Liver (tissue), 9 donors: ENCODE data around the gene UCK2. TPM values are rescaled to one million over a fixed set of nuclear protein-coding genes. Genes with fewer than 3 reads are reported as not detected.

ENCODE experiments used
- DNase-seq: peaks from one replicate; pipeline ENCODE4 v3.0.0-alpha.2; 2017; ENCODE audit warnings: low spot score
- H3K27ac ChIP-seq, 2 donors: one replicate each; pipeline ENCODE4 v1.7.0; 2013; ENCODE audit warnings: inconsistent platforms in 2 of 2, low read length in 2 of 2, control low read depth in 1 of 2, low read depth in 1 of 2, mild to moderate bottlenecking in 1 of 2
- H3K27me3 ChIP-seq, 4 donors: one replicate each; pipeline versions ENCODE4 v1.6.1 to v1.7.0; 2013; ENCODE audit warnings: low read length in 3 of 4, inconsistent platforms in 1 of 4, mild to moderate bottlenecking in 1 of 4, moderate library complexity in 1 of 4; ENCODE audit not compliant: control insufficient read depth in 4 of 4, insufficient read depth in 4 of 4
- H3K36me3 ChIP-seq, 4 donors: one replicate each; pipeline versions ENCODE4 v1.6.1 to v1.7.0; 2013; ENCODE audit warnings: low read length in 3 of 4, mild to moderate bottlenecking in 3 of 4, low read depth in 1 of 4, moderate library complexity in 1 of 4; ENCODE audit not compliant: control insufficient read depth in 4 of 4, insufficient read depth in 3 of 4
- H3K4me1 ChIP-seq, 4 donors: one replicate each; pipeline versions ENCODE4 v1.6.1 to v1.7.0; 2013; ENCODE audit warnings: low read length in 3 of 4, mild to moderate bottlenecking in 3 of 4, moderate library complexity in 1 of 4; ENCODE audit not compliant: control insufficient read depth in 4 of 4, insufficient read depth in 4 of 4
- H3K4me3 ChIP-seq, 3 donors: one replicate each; pipeline versions ENCODE4 v1.6.1 to v1.7.0; 2013; ENCODE audit warnings: low read length in 3 of 3, control low read depth in 1 of 3, low read depth in 1 of 3, mild to moderate bottlenecking in 1 of 3
- H3K9ac ChIP-seq, 2 donors: one replicate each; pipeline ENCODE4 v1.7.0; 2013; ENCODE audit warnings: low read length in 2 of 2, mild to moderate bottlenecking in 2 of 2, moderate library complexity in 2 of 2, control low read depth in 1 of 2, low read depth in 1 of 2
- H3K9me3 ChIP-seq, 4 donors: one replicate each; pipeline versions ENCODE4 v1.6.1 to v1.7.0; 2013; ENCODE audit warnings: low read length in 3 of 4; ENCODE audit not compliant: control insufficient read depth in 4 of 4
- EGR1 ChIP-seq, 2 donors: IDR thresholded peaks; 2 replicates each; pipeline ENCODE4 v1.6.1; 2016 to 2018; ENCODE audit warnings: antibody characterized with exemption in 2 of 2, low read depth in 2 of 2
- FOXA1 ChIP-seq: IDR thresholded peaks from 2 replicates; pipeline ENCODE4 v1.6.1; 2016; ENCODE audit warnings: antibody characterized with exemption
- FOXA2 ChIP-seq: IDR thresholded peaks from 2 replicates; pipeline ENCODE4 v1.6.1; 2016; ENCODE audit warnings: antibody characterized with exemption
- GABPA ChIP-seq, 2 donors: IDR thresholded peaks in 1 of 2; conservative IDR thresholded peaks in 1 of 2; 2 replicates each; pipeline ENCODE4 v1.6.1; 2016; ENCODE audit warnings: antibody characterized with exemption in 2 of 2, mild to moderate bottlenecking in 1 of 2, moderate library complexity in 1 of 2
- HNF4A ChIP-seq, 2 donors: conservative IDR thresholded peaks; 2 replicates each; pipeline ENCODE4 v1.6.1; 2016; ENCODE audit warnings: antibody characterized with exemption in 2 of 2, mild to moderate bottlenecking in 2 of 2
- HNF4G ChIP-seq: IDR thresholded peaks from 2 replicates; pipeline ENCODE4 v1.6.1; 2016; ENCODE audit warnings: antibody characterized with exemption
- JUND ChIP-seq, 2 donors: IDR thresholded peaks; 2 replicates each; pipeline ENCODE4 v1.6.1; 2016; ENCODE audit warnings: antibody characterized with exemption in 2 of 2
- NR2F2 ChIP-seq: IDR thresholded peaks from 2 replicates; pipeline ENCODE4 v1.6.1; 2016; ENCODE audit warnings: antibody characterized with exemption
- RAD21 ChIP-seq, 2 donors: IDR thresholded peaks; 2 replicates each; pipeline ENCODE4 v1.6.1; 2016; ENCODE audit warnings: antibody characterized with exemption in 2 of 2, mild to moderate bottlenecking in 2 of 2
- RXRA ChIP-seq, 2 donors: IDR thresholded peaks; 2 replicates each; pipeline ENCODE4 v1.6.1; 2017 to 2018; ENCODE audit warnings: antibody characterized with exemption in 2 of 2, mild to moderate bottlenecking in 1 of 2
- SP1 ChIP-seq: IDR thresholded peaks from 2 replicates; pipeline ENCODE4 v1.6.1; 2018; ENCODE audit warnings: antibody characterized with exemption, mild to moderate bottlenecking
- TAF1 ChIP-seq: conservative IDR thresholded peaks from 2 replicates; pipeline ENCODE4 v1.6.1; 2016; ENCODE audit warnings: antibody characterized with exemption, mild to moderate bottlenecking
- YY1 ChIP-seq: IDR thresholded peaks from 2 replicates; pipeline ENCODE4 v1.6.1; 2016; ENCODE audit warnings: antibody characterized with exemption, mild to moderate bottlenecking
- WGBS: extraction: QIAGEN DNeasy Blood & Tissue Kit; methylation state at CpG from one replicate; pipeline ENCODE4 v1.1.7; 2013; 5-methylcytosine and 5-hydroxymethylcytosine counted together
- polyA plus RNA-seq, 2 donors: library from polyadenylated mRNA; stranded (reverse) in 1 of 2; unstranded in 1 of 2; fragments of 200-250 nt in 1 of 2; fragments of >200 nt in 1 of 2; fragmentation: Nextera tagmentation in 1 of 2; extraction: Ambion mirVana in 1 of 2; gene quantifications; one replicate each; pipeline versions ENCODE4 v1.2.1 to v1.2.3, GENCODE V29; 2013 to 2015
- total RNA-seq, 2 donors: library from RNA; depleted of rRNA; stranded (reverse); fragments of >200 nt; gene quantifications; one replicate each; pipeline ENCODE4 v1.2.3, GENCODE V29; 2014
- TF ChIP-seq, protein P1 (sequence below): IDR thresholded peaks from 2 replicates; pipeline ENCODE4 v1.6.1; 2016; ENCODE audit warnings: antibody characterized with exemption
- TF ChIP-seq, protein P2 (sequence below): fragments of 150-350 bp; IDR thresholded peaks from 2 replicates; pipeline ENCODE4 v1.5.1; 2017; ENCODE audit warnings: improper control_type of control experiment, low read depth, low read length; ENCODE audit not compliant: missing input control
- TF ChIP-seq, protein P3 (sequence below): IDR thresholded peaks from 2 replicates; pipeline ENCODE4 v1.6.1; 2016; ENCODE audit warnings: antibody characterized with exemption, mild to moderate bottlenecking
- TF ChIP-seq, protein P4 (sequence below): IDR thresholded peaks from 2 replicates; pipeline ENCODE4 v1.6.1; 2016; ENCODE audit warnings: antibody characterized with exemption
- TF ChIP-seq, protein P5 (sequence below): IDR thresholded peaks from 2 replicates; pipeline ENCODE4 v1.6.1; 2016; ENCODE audit warnings: antibody characterized with exemption
- donor health status: healthy.
- donor health status: healthy.
- donor health status: healthy.
- donor health status: healthy.
- donor health status: healthy.

Gene UCK2
- total and polyA plus RNA-seq, 4 donors: 8.9 to 25.5 (median 17.3) TPM

DNA sequence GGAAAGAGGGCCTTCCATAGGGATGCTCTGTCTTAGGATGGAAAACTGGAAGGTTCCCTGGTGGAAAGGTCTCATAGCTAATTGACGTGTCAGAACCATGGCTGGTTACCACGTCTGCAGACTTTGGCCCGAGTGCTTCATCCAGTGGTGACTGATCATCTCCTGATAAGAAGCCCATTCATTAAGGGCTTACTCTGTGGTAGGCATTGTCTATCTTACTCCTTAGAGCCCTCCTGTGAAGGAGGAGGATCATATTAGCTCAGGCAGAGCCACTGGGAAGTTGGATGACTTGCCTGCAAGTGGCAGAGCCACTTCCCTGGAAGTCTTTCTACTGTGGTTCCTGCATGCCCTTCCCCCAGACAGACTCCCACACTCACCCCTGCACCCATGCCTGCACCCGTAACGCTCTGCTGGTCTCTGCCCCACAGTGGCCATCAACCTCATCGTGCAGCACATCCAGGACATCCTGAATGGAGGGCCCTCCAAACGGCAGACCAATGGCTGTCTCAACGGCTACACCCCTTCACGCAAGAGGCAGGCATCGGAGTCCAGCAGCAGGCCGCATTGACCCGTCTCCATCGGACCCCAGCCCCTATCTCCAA lies 79.9 kb downstream of the UCK2 start:
- peaks cover 8 to 33% (median 21%) of the 10 kb centered on the region in 4 donors for H3K4me1 ChIP-seq
- no peak overlapping the region for H3K9ac ChIP-seq
- no peak for DNase-seq
- H3K27me3 ChIP-seq: no peaks in the 10 kb centered on the region
- no peak overlapping the region for H3K4me3 ChIP-seq
- no peak overlapping the region for H3K27ac ChIP-seq
- TF ChIP-seq NR2F2 (no peak), TAF1 (no peak), GABPA (IDR thresholded peaks at IDR 0.05 in 1 of 2, conservative IDR thresholded peaks at IDR 0.05 in 1 of 2) (no peak), HNF4G (no peak), RAD21 (IDR thresholded peaks at IDR 0.05) (no peak), SP1 (no peak), RXRA (IDR thresholded peaks at IDR 0.05) (no peak), JUND (IDR thresholded peaks at IDR 0.05) (no peak), HNF4A (conservative IDR thresholded peaks at IDR 0.05) (no peak)
- TF ChIP-seq, protein P1, sequence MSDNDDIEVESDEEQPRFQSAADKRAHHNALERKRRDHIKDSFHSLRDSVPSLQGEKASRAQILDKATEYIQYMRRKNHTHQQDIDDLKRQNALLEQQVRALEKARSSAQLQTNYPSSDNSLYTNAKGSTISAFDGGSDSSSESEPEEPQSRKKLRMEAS: no peak
- TF ChIP-seq, protein P2, sequence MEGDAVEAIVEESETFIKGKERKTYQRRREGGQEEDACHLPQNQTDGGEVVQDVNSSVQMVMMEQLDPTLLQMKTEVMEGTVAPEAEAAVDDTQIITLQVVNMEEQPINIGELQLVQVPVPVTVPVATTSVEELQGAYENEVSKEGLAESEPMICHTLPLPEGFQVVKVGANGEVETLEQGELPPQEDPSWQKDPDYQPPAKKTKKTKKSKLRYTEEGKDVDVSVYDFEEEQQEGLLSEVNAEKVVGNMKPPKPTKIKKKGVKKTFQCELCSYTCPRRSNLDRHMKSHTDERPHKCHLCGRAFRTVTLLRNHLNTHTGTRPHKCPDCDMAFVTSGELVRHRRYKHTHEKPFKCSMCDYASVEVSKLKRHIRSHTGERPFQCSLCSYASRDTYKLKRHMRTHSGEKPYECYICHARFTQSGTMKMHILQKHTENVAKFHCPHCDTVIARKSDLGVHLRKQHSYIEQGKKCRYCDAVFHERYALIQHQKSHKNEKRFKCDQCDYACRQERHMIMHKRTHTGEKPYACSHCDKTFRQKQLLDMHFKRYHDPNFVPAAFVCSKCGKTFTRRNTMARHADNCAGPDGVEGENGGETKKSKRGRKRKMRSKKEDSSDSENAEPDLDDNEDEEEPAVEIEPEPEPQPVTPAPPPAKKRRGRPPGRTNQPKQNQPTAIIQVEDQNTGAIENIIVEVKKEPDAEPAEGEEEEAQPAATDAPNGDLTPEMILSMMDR: no peak
- peaks cover 0 to 7% (median 5%) of the 10 kb centered on the region in 4 donors for H3K36me3 ChIP-seq
- no peaks in the 10 kb centered on the region for H3K9me3 ChIP-seq
- 90% methylated on average over 13 of the region's 13 CpGs for WGBS

DNA sequence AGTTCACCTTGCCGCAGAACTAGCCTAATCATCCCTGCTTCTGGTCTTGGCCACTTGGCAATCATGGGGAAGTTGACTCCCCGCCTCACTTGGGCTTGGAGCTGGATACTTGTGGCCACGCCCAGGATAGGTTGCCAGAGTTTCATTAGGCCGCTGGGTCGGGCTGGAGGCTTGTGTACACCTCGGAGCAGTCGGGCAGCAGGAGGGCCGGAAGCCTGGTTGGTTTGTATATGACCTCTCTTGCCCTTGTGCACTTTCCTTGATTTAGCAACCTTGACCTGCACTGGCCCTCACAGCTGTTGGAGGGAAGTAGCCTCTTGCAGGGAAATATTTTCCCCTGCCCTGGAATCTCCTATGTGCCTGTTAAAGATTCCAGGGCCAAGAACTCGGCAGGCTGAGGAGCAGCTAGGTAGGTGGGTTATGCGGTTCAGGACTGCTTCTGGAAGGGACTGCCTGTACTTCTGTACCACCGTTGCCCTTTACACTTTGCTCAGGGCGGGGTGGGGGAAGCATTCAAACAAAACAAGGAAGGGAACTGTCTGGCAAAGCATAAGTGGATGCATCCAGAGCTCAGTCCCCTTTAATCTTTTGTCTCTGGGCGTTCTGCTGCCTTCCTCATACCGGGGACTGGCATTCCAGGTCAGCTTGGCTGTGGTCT lies 83.5 kb downstream of the UCK2 start:
- 25% methylated on average over 14 of the region's 14 CpGs for WGBS
- Histone ChIP-seq H3K36me3 (peaks cover 0 to 5% (median 2%) of the 10 kb centered on the region in 4 donors), H3K4me1 (peaks cover 8 to 36% (median 25%) of the 10 kb centered on the region in 4 donors), H3K9ac (peak overlapping the region in 1 of 2 donors; percentile 2), H3K27ac (peak overlapping the region; percentile 15 to 25), H3K9me3 (no peaks in the 10 kb centered on the region), H3K4me3 (no peak overlapping the region), H3K27me3 (no peaks in the 10 kb centered on the region)
- DNase-seq: peak; percentile 62
- TF ChIP-seq NR2F2 (peak; percentile 99), HNF4A (conservative IDR thresholded peaks at IDR 0.05) (peak; percentile 95 to 98), FOXA2 (peak; percentile 64), FOXA1 (no peak), RXRA (IDR thresholded peaks at IDR 0.05) (peak; percentile 93 to 97), RAD21 (IDR thresholded peaks at IDR 0.05) (peak; percentile 41 to 61), YY1 (peak; percentile 53), EGR1 (IDR thresholded peaks at IDR 0.05; ENCODE audit: low read depth in 2 of 2) (no peak), TAF1 (peak; percentile 20), HNF4G (peak; percentile 94), GABPA (IDR thresholded peaks at IDR 0.05 in 1 of 2, conservative IDR thresholded peaks at IDR 0.05 in 1 of 2) (peak; percentile 23 to 72), JUND (IDR thresholded peaks at IDR 0.05) (peak; percentile 58 to 75), SP1 (peak; percentile 97)
- TF ChIP-seq, protein P3, sequence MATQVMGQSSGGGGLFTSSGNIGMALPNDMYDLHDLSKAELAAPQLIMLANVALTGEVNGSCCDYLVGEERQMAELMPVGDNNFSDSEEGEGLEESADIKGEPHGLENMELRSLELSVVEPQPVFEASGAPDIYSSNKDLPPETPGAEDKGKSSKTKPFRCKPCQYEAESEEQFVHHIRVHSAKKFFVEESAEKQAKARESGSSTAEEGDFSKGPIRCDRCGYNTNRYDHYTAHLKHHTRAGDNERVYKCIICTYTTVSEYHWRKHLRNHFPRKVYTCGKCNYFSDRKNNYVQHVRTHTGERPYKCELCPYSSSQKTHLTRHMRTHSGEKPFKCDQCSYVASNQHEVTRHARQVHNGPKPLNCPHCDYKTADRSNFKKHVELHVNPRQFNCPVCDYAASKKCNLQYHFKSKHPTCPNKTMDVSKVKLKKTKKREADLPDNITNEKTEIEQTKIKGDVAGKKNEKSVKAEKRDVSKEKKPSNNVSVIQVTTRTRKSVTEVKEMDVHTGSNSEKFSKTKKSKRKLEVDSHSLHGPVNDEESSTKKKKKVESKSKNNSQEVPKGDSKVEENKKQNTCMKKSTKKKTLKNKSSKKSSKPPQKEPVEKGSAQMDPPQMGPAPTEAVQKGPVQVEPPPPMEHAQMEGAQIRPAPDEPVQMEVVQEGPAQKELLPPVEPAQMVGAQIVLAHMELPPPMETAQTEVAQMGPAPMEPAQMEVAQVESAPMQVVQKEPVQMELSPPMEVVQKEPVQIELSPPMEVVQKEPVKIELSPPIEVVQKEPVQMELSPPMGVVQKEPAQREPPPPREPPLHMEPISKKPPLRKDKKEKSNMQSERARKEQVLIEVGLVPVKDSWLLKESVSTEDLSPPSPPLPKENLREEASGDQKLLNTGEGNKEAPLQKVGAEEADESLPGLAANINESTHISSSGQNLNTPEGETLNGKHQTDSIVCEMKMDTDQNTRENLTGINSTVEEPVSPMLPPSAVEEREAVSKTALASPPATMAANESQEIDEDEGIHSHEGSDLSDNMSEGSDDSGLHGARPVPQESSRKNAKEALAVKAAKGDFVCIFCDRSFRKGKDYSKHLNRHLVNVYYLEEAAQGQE: peak; percentile 77
- TF ChIP-seq, protein P4, sequence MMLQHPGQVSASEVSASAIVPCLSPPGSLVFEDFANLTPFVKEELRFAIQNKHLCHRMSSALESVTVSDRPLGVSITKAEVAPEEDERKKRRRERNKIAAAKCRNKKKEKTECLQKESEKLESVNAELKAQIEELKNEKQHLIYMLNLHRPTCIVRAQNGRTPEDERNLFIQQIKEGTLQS: no peak
- TF ChIP-seq, protein P2: no peak
- TF ChIP-seq, protein P5, sequence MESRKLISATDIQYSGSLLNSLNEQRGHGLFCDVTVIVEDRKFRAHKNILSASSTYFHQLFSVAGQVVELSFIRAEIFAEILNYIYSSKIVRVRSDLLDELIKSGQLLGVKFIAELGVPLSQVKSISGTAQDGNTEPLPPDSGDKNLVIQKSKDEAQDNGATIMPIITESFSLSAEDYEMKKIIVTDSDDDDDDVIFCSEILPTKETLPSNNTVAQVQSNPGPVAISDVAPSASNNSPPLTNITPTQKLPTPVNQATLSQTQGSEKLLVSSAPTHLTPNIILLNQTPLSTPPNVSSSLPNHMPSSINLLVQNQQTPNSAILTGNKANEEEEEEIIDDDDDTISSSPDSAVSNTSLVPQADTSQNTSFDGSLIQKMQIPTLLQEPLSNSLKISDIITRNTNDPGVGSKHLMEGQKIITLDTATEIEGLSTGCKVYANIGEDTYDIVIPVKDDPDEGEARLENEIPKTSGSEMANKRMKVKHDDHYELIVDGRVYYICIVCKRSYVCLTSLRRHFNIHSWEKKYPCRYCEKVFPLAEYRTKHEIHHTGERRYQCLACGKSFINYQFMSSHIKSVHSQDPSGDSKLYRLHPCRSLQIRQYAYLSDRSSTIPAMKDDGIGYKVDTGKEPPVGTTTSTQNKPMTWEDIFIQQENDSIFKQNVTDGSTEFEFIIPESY: peak; percentile 70
- TF ChIP-seq, protein P1: peak; percentile 77
